ENCODE results near the gene POLA1. TPM values are rescaled to one million over a fixed set of nuclear protein-coding genes. Genes with fewer than 3 reads are reported as not detected.

POLA1 gene
- total and polyA plus RNA-seq, 2 of the 4 experiments (the other 2 are of a cell fraction): 4.0 to 15.1 TPM

DNA sequence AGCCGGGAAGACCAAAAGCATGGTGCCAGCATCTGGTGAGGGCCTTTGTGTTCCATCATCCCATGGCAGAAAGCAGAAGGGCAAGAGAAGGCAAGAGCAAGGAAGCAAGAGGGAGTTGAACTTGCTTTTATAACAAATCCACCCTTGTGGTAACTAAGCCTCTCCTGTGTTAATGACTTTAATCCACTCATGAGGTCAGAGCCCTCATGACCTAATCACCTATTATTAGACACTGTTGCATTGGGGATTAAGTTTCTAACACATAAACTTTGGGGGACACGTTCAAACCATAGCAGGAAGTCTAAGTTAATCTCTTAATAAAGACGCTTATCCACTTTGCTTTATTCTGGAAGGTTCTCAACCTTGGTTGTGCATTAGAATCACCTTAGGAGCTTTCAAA is 34.1 kb upstream of the POLA1 start:
- dilution Hi-C loops (cut with HindIII; ENCODE audit: low sequenced_read_pairs, unreplicated experiment) (no loop called here), intact Hi-C loops (cut with micrococcal nuclease) (no loop called here), in situ Hi-C loops (cut with MboI; ENCODE audit: low sequenced_read_pairs) (no loop called here)
- Histone ChIP-seq H3K9me1 (ENCODE audit: insufficient read depth, low read length) (no peaks in the 10 kb centered on the region), H3K27ac (ENCODE audit: insufficient read depth, low read length) (no peak overlapping the region), H2BK5ac (ENCODE audit: low read depth, low read length, poor library complexity, severe bottlenecking) (no peak overlapping the region), H3K4ac (ENCODE audit: low read depth, low read length) (no peak overlapping the region), H4K20me1 (ENCODE audit: insufficient read depth, low read length) (no peaks in the 10 kb centered on the region), H3K56ac (ENCODE audit: extremely low read depth, insufficient read depth, low read length) (no peak overlapping the region), H3K36me3 (ENCODE audit: control insufficient read depth, insufficient read depth, low read length) (no peaks in the 10 kb centered on the region), H4K91ac (ENCODE audit: insufficient read depth, low read depth, low read length) (no peak overlapping the region), H2BK120ac (ENCODE audit: low read depth, low read length) (no peak overlapping the region), H3K18ac (ENCODE audit: low read depth, low read length) (no peak overlapping the region), H2BK15ac (ENCODE audit: low read depth, low read length) (no peak overlapping the region), H3K4me1 (ENCODE audit: control insufficient read depth, insufficient read depth, low read length) (no peaks in the 10 kb centered on the region), H2AK5ac (ENCODE audit: low read depth, low read length) (no peak overlapping the region), H3K23ac (ENCODE audit: low read depth, low read length) (no peak overlapping the region), H4K8ac (ENCODE audit: low read depth in 2 of 2, low read length in 2 of 2) (no peak overlapping the region), H3K14ac (replicated peaks; ENCODE audit: low read depth, low read length) (no peak overlapping the region), H3K27me3 (ENCODE audit: control insufficient read depth, insufficient read depth, low read length) (peaks cover 1% of the 10 kb centered on the region), H2BK20ac (ENCODE audit: low read depth, low read length) (no peak overlapping the region), H2AFZ (replicated peaks; ENCODE audit: low read length, poor library complexity) (no peak overlapping the region), H3K9me3 (ENCODE audit: control insufficient read depth, insufficient read depth, low read length) (no peaks in the 10 kb centered on the region), H3K4me3 (ENCODE audit: insufficient read depth, low read depth, low read length) (no peak overlapping the region), H3K4me2 (ENCODE audit: low read depth, low read length) (no peak overlapping the region), H2AK9ac (replicated peaks; ENCODE audit: low read depth, low read length, poor library complexity) (no peak overlapping the region), H4K5ac (ENCODE audit: low read depth, low read length) (no peak overlapping the region), H3K9ac (ENCODE audit: low read depth, low read length) (no peak overlapping the region), H3K79me1 (ENCODE audit: low read depth in 1 of 2, low read length in 2 of 2) (no peaks in the 10 kb centered on the region)
- 100% methylated on average over 1 of the region's 3 CpGs; no CpG with 5 or more reads in 1 of the 2 experiments for WGBS, 2 experiments (ENCODE audit: extremely low coverage in 2 of 2, insufficient read length in 1 of 2)
- no peak for DNase-seq
- TF ChIP-seq, protein P1, sequence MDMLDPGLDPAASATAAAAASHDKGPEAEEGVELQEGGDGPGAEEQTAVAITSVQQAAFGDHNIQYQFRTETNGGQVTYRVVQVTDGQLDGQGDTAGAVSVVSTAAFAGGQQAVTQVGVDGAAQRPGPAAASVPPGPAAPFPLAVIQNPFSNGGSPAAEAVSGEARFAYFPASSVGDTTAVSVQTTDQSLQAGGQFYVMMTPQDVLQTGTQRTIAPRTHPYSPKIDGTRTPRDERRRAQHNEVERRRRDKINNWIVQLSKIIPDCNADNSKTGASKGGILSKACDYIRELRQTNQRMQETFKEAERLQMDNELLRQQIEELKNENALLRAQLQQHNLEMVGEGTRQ (IDR thresholded peaks at IDR 0.05; ENCODE audit: low read depth, low read length): no peak
- TF ChIP-seq CHD1 (IDR thresholded peaks at IDR 0.05; ENCODE audit: low read depth, low read length) (no peak), MAZ (IDR thresholded peaks at IDR 0.05; ENCODE audit: borderline replicate concordance, low read depth, low read length) (no peak), FOS (IDR thresholded peaks at IDR 0.05; ENCODE audit: low read depth, low read length) (no peak), NFE2L2 (IDR thresholded peaks at IDR 0.05; ENCODE audit: low read depth, low read length) (no peak), POLR2A (IDR thresholded peaks at IDR 0.05; ENCODE audit: low read depth, low read length) (no peak), MAFK (IDR thresholded peaks at IDR 0.05; ENCODE audit: low read depth, low read length) (no peak), RCOR1 (IDR thresholded peaks at IDR 0.05; ENCODE audit: insufficient replicate concordance, low read length) (no peak)
- no peak for ATAC-seq (ENCODE audit: low read depth)
- ChIA-PET POLR2A (ENCODE audit: unreplicated experiment) (no interaction called here), CTCF (no interaction called here)
- no TSS peak for BruUV-seq (replicated peaks)

Measured in IMR-90 (cell line).